GM21786 (cell line): ENCODE measurements around the gene EIF1B.
"Not testable (repeated sequence)": the region's sequence is repeated elsewhere in the genome, so short reads cannot be mapped to it uniquely, and the experiment has no call there.

Source experiments
- ATAC-seq: cut with Tn5 transposase; IDR thresholded peaks from one replicate; pipeline ENCODE4 v1.9.1; 2021; ENCODE audit not compliant: unreplicated experiment

EIF1B gene

DNA sequence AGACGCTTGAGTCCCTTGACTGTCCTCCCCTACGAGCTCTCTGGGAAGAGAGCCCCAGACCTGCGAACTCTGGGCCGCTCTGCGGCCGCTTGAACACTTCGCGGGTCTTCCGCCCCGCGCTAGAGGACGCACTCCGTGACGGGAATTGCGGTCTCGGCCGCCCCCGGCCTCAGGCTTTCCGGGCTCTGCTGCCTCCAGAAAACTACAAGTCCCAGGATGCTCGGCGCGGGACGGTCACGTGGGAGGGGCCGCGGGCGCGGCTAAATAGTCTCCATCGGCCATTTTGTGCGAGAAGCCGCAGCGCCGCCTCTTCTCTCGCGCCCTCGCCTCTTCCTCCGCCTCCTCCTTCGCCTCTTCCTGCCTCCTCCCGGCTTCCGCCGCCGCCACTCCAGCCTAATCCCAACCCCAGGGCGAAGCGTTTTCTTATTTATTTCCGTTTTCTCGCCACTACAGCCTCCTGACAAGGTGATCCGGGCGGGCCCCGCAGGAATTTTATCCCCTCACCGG lies at the start of gene EIF1B:
TSS of gene EIF1B (plus strand) at position 290 of the 507 bp plus-strand sequence. CDS start 235 bp downstream, outside the sequence.
- ATAC-seq = peak; percentile 88

DNA sequence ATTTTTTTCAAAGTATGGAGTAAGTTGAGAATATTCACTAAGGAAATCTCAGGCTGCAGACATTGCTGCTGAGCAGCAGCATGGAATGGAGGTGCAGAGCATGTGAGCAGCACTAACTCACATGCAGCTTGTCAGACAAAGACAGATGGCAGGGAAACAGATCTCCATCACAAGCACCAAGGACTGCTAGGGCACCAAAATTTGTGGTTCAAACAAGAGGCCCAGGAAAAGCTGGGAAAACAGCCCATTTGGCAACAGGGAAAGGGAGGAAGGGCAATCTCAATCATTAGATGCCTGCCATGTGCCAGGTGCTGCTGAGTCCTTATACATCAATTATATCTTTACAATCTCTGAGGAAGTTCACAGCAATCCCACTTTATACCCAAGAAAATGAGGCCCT lies 47.2 kb upstream of the EIF1B start:
- no peak for ATAC-seq

DNA sequence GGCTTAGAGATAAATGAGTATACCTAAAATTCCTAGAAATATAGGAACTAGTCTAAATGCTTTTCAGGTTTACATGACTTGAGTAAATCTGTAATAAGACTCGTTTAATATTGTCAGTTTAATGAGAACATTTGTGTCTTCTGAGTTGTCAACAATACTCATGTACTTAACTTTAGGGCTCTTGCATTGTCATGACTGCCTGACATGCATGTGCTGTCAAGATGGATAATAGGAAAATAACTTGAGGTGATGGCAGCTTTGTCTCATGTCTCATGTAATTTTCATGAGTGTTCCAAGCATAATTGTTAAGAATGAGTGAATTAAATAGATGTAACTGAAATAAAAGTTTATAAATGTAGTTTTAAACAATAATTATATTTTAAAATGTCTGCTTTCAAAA lies 45.1 kb upstream of the EIF1B start:
- ATAC-seq = no peak

DNA sequence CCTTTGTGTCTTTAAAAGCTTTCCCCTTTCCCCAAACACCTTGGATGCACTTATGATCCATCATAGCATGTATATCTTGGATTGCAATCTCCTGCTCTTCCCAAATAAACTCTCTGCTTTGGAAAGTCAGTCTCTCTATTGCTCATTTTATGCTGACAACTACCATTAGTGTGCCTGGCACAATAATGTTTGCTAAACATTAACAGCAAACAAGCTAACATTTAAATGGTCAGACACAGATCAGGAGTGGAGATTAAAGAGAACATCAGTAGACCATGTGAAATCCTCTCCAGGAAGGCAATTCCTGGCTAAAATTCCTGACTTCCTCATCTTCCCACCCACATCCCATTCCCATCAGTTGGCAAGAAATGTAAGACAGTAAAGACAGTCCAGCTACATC lies 44.3 kb upstream of the EIF1B start:
- ATAC-seq = no peak

DNA sequence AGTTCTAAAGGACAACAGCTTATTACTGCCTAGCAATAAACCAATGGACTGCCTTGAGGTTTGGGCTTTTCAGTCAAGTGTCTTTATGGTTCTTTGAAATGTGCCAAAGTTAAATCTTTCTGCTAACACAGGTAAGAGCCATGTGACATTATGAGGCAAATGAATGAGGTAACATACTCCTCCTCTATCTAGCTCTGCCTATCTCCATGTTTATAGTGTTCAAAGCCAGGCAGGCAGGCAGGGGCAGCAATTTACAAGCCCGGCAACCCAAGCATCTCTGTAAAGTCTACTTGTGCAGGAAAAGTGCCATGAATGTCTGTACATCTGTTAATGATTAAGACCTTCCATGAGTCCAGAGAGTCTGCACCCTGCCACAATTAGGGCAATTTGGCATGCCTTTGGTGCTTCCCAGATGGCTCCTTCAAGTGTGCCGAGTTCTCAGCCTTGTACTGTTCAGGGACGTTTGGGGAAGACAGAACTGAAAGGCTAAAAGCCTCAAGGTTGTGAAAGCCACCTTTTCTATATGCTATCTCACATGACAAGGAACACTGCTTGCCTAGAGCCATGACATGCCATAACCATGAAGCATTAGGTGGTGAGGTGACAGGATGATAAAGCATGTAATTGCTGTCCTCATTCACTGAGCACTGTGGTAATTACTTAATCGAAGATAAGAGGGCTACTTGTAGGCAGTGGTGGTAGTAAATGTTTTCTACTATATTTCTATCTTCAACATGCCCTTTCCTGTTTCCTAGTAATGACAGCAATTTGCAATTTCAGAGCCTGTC lies 41.4 kb upstream of the EIF1B start:
- ATAC-seq = no peak

DNA sequence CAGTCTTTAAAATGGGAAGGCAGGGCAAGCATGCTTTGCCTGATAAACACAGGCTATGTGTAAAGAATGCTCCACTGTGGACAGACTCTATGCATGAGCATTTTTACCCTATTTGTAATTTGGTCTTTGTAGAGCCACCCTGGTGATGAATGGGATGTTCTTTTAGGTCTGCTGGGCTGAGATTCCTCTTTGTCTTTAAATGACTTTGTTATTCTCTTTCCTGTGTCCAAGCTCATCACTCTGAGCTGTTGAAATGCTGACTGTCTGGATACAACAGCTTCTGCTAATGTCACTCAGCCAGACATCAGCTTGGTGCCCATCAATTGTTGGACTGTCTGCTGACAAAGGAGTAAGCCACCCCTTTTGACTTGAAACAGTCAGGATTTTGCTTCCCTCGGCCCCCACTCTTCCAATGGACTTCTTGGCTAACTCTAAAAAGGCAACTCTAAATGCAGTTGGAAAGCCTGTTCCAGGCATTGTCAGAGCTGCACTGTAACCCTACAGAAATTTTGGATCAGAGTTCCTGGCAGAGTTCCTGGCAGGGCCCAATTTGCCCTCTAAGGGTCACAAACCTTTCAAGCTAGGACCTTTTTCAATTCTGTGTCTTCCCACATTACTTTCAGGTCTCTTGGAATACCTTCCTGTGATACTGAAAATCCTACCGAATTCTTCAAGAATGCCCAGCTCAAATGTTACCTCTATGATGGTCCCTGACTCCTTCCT lies 40.5 kb upstream of the EIF1B start:
- ATAC-seq = no peak

DNA sequence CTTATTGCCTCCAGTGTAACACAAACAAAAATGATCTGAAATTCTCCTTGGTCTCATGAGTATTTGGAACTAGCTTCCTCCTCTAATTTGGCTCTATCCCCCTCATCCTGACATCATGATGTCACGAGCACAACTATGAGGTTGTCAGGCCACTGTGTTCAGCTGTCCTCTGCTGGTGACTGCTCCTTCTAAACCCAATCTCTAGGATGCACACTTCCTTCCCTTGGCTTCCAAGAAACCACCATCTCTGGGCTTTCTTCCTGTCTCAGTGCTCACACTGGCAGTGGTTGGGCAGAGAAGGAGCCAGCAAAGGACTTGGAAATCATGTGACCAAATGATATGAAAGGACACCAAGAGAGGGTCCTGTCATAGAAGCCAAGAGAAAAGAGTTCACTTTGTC lies 30.7 kb upstream of the EIF1B start:
- ATAC-seq = no peak

DNA sequence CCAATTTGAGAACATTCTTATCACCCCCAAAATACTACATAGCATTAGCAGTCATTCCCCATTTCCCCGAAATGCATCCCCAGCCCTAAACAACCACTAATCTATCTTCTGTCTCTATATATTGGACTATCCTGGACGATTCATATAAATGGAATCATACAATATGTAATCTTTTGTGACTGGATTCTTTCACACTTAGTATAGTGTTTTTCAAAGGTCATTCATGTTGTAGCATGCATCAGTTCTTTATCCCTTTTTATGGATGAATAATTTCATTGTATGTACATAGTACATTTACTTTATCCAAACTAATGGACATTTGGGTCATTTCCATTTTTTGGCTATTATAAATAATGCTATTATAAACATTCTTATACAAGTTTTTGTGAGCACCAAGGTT lies 27.5 kb upstream of the EIF1B start:
- no peak for ATAC-seq

DNA sequence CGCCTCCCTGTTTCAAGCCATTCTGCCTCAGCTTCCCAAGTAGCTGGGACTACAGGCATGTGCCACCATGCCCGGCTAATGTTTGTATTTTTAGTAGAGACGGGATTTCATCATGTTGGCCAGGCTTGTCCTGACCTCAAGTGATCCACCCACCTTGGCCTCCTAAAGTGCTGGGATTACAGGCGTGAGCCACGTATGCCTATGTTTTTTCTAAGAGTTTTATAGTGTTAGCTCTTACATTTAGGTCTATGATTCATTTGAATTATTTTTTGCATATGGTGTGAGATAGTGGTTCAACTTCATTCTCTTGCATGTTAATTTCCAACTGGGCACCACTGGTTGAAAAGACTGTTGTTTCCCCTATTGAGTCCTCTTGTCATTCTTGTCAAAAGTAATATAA lies 26.4 kb upstream of the EIF1B start:
- ATAC-seq = not testable (repeated sequence)

DNA sequence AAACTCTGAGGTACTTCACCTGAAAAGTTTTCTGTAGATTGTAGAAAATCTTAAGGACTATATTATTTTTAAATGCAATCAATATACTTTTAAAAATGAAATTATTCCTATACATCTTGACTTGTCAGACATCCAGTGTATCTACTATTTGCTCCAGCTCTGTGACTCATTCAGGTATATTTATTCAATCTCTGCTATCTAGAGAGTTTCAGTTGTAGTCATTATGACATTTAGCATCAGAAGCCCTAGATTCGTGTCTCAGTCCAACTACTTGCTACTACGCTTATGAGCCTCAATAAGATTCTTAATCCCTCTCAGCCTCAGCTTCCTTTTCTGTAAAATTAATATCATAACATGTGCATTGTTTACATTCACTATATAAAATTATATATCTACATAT lies 22.3 kb upstream of the EIF1B start:
- no peak for ATAC-seq

DNA sequence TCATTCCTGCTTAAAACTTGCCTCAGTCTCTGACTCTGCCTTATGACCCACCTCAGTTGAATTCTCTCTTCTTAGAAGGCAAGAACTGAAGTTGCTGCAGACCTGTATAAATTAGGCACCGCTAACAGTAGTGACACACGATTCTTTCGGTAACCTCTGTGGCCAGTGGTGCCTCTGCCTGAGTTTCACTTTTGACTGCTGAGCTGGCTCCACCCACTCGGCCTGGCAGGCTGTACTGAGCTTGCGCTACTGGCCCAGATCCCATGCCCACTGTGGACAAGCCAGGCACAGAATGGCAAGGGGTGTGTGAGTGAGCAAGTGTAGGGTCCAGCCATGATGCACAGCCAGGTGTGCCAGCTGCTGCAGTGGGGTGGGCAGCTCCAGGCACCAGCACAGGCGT lies 19.1 kb upstream of the EIF1B start:
- no peak for ATAC-seq

DNA sequence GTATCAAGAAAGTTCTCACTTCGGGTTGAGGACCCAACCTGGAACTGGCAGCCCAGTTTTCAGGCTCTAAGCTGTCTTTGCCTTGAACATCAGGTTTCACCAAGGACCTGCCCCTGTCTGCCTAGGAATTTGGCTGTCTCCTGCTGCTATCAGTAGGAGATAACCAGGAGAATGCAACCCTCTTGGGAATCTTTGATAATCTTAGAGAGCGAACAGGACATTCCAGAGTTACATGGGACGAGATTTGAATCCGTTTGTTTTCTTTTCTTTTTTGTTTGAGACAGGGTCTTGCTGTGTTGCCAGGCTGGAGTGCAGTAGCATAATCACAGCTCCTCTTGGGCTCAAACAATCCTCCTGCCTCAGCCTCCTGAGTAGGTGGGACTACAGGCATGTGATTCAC lies 18.0 kb upstream of the EIF1B start:
- no peak for ATAC-seq

DNA sequence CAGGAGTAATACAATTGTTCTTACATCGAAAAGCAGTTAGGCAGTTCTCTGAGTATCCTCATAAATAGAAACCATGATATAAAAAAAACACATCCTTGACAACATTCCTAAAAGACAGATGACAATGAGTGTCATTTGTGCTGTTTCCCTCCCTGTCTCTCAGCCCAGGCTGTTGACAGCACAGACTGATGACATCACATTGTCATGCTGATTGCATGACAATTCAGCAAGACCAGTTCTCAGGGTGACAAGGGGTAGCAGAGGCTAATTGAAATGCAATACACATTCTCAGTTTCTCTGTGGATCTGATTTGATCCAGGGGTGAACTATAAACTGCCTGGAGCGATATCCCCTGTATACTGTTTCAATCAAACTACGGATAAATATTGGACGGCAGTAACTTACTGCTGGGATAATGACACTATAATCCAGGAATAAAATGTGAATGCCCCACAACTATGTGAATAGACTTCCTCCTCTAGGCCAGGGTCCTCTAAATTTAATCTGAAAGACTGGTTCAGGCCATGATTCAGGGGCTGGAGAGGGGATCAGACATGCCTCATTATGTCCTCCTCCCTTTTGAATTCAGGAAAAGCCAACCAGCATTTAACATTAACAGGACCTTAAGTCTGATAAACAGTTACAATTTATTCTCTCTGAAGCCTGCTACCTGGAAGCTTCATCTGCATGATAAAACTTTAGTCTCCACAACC lies 16.7 kb upstream of the EIF1B start:
- no peak for ATAC-seq

DNA sequence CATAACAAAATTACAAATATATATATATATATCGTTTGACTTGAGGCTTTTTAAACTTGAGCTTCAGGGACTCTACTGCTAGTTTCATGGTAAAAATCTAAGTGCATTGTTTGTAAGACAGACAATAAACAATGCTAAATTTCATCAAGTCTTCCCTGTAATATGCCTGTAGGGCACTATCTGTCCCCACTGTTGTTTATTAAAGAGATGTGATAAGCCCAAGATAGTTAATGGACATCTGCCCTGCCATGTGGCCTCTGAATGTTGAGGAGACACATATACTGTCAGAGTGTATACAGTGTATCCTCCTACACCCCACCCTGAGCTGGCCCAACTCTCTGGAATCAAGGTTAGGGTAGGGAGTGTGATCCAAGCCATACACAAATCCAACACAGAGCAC lies 15.1 kb upstream of the EIF1B start:
- no peak for ATAC-seq

DNA sequence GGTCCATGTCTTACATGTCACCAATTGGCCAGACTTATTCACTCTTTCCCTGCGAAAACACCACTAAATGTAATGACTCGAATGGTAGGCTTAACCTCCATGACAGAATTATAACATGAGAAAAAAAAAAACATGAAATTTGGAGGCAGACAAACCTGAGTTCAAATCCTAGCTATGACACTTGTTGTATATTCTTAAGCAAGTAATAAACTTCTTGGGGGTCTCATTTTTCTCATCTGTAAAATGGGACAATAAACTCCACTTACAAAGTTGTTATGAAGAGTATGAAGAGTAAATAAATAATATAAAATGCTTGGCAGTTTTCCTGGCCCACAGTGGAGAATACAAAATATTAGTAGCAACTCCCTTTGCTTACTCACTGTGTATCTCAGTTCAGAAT lies 11.4 kb upstream of the EIF1B start:
- no peak for ATAC-seq

DNA sequence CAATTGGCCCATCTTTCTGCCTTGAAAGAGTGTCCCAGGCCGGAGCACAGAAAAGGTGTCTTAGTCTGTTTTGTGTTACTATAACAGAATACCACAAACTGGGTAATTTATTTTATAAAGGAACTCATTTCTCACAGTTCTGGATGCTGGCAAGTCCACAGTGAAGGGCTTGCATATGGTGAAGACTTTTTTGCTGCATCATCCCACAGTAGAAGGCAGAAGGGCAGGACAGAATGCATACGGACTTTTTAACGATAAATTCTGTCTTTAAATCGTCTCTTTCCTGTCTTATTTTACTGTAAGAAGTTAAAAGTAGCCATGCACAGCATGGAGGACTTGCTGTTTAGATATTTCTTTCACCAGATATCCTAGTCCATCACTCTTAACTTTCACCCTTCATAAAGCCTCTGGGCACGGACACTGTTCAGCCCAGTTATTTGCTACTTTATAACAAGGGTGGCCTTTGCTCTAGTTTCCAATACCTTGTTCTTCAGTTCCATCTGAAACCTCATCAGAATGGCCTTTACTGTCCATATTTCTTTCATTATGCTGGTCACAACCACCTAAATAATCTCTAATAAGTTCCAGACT lies 10.3 kb upstream of the EIF1B start:
- ATAC-seq = no peak

DNA sequence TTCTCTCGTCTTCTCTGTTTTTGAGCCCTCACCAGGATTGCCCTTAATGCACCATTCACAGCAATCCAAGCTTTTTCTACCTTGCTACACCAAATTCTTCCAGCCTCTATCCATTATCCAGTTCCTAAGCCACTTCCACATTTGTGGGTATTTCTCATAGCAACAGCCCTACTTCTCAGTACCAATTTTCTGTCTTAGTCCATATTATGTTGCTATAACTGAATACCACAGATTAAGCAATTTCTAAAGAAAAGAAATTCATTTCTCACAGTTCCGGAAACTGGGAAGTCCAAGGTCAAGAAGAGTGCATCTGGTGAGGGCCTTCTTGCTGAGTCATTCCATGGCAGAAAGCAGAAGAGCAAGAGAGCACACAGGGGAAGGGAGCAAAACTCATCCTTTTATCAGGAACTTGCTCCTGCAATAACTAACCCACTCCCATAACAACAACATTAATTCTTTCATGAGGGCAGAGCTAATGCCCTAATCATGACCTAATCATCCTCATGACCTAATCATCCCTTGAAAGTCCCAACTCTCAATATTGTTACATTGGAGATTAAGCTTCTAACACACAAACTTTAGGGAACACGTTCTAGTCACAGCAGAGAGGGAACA lies 9.7 kb upstream of the EIF1B start:
- no peak for ATAC-seq

DNA sequence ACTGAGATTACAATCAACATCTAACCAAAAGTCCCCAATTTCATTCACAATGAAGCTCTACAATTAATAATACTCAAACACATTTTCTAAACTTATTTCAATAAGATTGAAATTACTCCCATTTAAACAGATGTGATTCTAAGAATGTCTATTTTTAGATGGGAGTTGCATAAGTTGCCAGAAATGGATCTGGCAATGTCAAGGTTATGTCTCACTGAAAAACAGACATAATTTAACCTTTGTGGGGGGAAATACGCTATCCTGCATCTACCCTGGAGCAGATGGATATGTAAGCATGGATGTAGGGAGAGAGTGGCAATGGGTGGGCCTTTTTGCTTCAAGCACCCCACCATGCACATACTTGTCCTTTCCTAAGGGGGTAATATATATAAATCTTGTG lies 6.7 kb upstream of the EIF1B start:
- no peak for ATAC-seq

DNA sequence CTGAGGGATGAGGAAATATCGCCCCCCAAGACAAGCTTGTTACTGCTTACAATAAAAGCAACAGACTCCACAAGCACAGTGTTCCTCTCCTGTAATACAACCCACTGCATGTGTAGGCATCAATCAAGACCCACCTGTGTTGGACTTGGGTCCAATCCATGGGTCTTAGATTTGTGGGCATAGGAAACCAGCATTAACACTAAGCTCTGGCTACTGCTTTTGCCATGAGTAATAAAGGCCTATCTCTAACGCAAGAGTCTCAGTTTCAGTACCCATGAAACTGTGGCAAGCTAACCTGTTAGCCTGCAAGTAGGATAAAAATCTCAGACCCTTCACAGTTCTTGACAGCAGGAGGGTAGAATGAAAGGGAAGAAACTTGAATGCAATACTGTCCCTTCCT lies 5.2 kb upstream of the EIF1B start:
- no peak for ATAC-seq

DNA sequence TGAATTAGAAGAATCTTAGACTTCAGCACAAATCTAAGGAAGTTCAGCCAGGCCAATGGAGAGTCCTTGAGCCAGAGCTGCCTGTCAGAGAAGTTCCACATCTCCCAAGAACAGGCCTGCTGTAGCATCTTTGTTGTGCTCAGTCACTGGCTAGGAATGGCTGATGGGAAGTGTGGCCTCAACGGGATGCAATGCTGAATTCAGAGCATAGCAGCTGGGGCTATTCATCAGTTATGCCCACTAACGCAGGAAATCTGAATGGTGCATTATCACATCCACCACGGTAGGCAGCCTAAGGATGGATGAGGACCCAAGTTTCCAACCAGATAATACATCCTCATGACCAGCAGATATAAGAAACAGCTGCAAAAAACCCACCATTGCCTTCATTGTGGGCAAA lies 3.2 kb upstream of the EIF1B start:
- no peak for ATAC-seq

DNA sequence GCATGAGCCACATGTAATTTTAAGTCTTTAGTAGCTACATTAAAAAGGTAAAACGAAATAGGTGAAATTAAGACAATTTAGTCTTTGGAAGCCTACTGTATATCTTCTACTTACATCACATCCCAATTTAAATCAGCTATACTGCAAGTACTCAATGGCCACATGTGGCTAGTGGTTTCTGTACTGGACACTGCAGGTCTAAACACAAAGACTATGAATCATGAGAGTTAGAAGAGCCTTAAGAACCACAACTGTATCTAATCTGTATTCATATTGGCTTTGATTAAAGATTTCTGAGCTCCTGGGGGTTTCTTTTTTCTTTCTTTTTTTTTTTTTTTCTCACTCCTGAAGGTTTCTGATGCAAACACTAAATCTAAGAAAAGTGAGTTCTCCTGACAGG lies 2.3 kb upstream of the EIF1B start:
- no peak for ATAC-seq
